B cell (primary cell): ENCODE data around the gene CXCL8. TPM values are rescaled to one million over a fixed set of nuclear protein-coding genes. Genes with fewer than 3 reads are reported as not detected.

ENCODE experiments used
- ATAC-seq: fragments of 200-7000 bp; cut with Tn5 transposase; one replicate; pipeline ENCODE4 v1.10.0; 2021; ENCODE audit warnings: low read depth, mild to moderate bottlenecking, moderate number of reproducible peaks, moderate library complexity
- CTCF ChIA-PET: fragments of 350-600 bp; sonication (Branson Sonifier 250); formaldehyde crosslinking; loops from one replicate; lab custom pipeline; 2021; ENCODE audit warnings: antibody characterized with exemption, inconsistent platforms; lab: Charles Lee
- POLR2A ChIA-PET: fragments of 350-600 bp; sonication (Branson Sonifier 250); formaldehyde crosslinking; loops from one replicate; lab custom pipeline; 2021; ENCODE audit warnings: antibody characterized with exemption; lab: Charles Lee
- DNase-seq: peaks from one replicate; pipeline ENCODE4 v3.0.0; 2013
- H2AFZ ChIP-seq: 2 replicates; pipeline ENCODE4 v1.6.1; 2012; ENCODE audit warnings: mild to moderate bottlenecking, low read depth, low read length; ENCODE audit not compliant: insufficient read depth, poor library complexity, severe bottlenecking
- H3K27ac ChIP-seq, 2 donors: 1 replicate in 1 of 2; 2 replicates in 1 of 2; pipeline ENCODE4 v1.5.1; 2012 to 2013; ENCODE audit warnings: low read length in 2 of 2, mild to moderate bottlenecking in 2 of 2, moderate library complexity in 1 of 2
- H3K27me3 ChIP-seq, 4 experiments: fragments of 200-600 bp in 1 of 4; sonication (generic) in 1 of 4; replicated peaks in 1 of 4; 1 replicate in 2 of 4; 2 replicates in 2 of 4; pipeline versions ENCODE4 v1.6.1 to v1.7.0; 2013 to 2016; ENCODE audit warnings: low read length in 3 of 4, mild to moderate bottlenecking in 2 of 4, mixed read lengths in 1 of 4, moderate library complexity in 1 of 4; ENCODE audit not compliant: insufficient read depth in 4 of 4, control insufficient read depth in 3 of 4; ENCODE audit errors: control extremely low read depth in 1 of 4
- H3K36me3 ChIP-seq, 2 experiments: replicated peaks in 1 of 2; 1 replicate in 1 of 2; 2 replicates in 1 of 2; pipeline versions ENCODE4 v1.6.1 to v1.7.1; 2013; ENCODE audit warnings: low read length in 1 of 2; ENCODE audit not compliant: insufficient read depth in 2 of 2, control insufficient read depth in 1 of 2; ENCODE audit errors: control extremely low read depth in 1 of 2, extremely low read depth in 1 of 2
- H3K4me1 ChIP-seq, 2 donors: fragments of 200-600 bp in 1 of 2; sonication (generic) in 1 of 2; 1 replicate in 1 of 2; 2 replicates in 1 of 2; pipeline versions ENCODE4 v1.5.1 to v1.6.1; 2013 to 2017; ENCODE audit warnings: low read length in 2 of 2; ENCODE audit not compliant: control insufficient read depth in 2 of 2, insufficient read depth in 2 of 2
- H3K4me2 ChIP-seq: replicated peaks from 2 replicates; pipeline ENCODE3; 2012; ENCODE audit warnings: mild to moderate bottlenecking, low read depth, low read length; ENCODE audit not compliant: poor library complexity, severe bottlenecking
- H3K4me3 ChIP-seq, 5 experiments: fragments of 200-600 bp in 1 of 5; sonication (generic) in 1 of 5; 1 replicate in 3 of 5; 2 replicates in 2 of 5; pipeline versions ENCODE4 v1.5.1 to v1.7.0; 2011 to 2016; ENCODE audit warnings: low read length in 4 of 5, mild to moderate bottlenecking in 4 of 5, low read depth in 2 of 5, control low read depth in 1 of 5, moderate library complexity in 1 of 5; ENCODE audit not compliant: insufficient read depth in 1 of 5; ENCODE audit errors: control extremely low read depth in 1 of 5, extremely low read depth in 1 of 5
- H3K79me2 ChIP-seq: fragments of 200-600 bp; sonication (generic); one replicate; pipeline ENCODE4 v1.6.0; 2016; ENCODE audit warnings: low read length; ENCODE audit not compliant: control insufficient read depth, insufficient read depth
- H3K9ac ChIP-seq: fragments of 200-600 bp; sonication (generic); 2 replicates; pipeline ENCODE4 v1.6.1; 2017; ENCODE audit warnings: mild to moderate bottlenecking, low read length, moderate library complexity
- H3K9me3 ChIP-seq, 3 donors: one replicate each; pipeline versions ENCODE4 v1.6.1 to v1.7.1; 2013; ENCODE audit warnings: low read length in 2 of 3; ENCODE audit not compliant: control insufficient read depth in 2 of 3, insufficient read depth in 1 of 3; ENCODE audit errors: control extremely low read depth in 1 of 3
- H4K20me1 ChIP-seq: 2 replicates; pipeline ENCODE4 v1.6.0; 2012; ENCODE audit warnings: mild to moderate bottlenecking, low read length; ENCODE audit not compliant: insufficient read depth, control insufficient read depth, poor library complexity, severe bottlenecking
- H3K27ac Mint-ChIP-seq: one replicate; pipeline ENCODE4 v1.8.0; 2021; ENCODE audit warnings: mixed read lengths
- H3K27me3 Mint-ChIP-seq: one replicate; pipeline ENCODE4 v1.8.0; 2021; ENCODE audit warnings: mixed read lengths
- H3K4me1 Mint-ChIP-seq: one replicate; pipeline ENCODE4 v1.8.0; 2021; ENCODE audit warnings: mixed read lengths
- H3K4me3 Mint-ChIP-seq: one replicate; pipeline ENCODE4 v1.8.0; 2021; ENCODE audit warnings: mixed read lengths
- H3K9me3 Mint-ChIP-seq: one replicate; pipeline ENCODE4 v1.8.0; 2022; ENCODE audit warnings: mixed read lengths; ENCODE audit not compliant: insufficient read depth
- CTCF ChIP-seq: fragments of 200-600 bp; IDR thresholded peaks from one replicate; pipeline ENCODE4 v1.8.0; 2022; ENCODE audit warnings: antibody characterized with exemption, mild to moderate bottlenecking
- EZH2 ChIP-seq: IDR thresholded peaks from 2 replicates; pipeline ENCODE4 v1.6.1; 2012; ENCODE audit warnings: borderline replicate concordance, low read depth, mild to moderate bottlenecking, moderate library complexity, low read length; ENCODE audit not compliant: insufficient read depth, poor library complexity, severe bottlenecking
- WGBS: methylation state at CpG from one replicate; pipeline ENCODE4 v1.1.5; 2013; ENCODE audit warnings: missing lambda C conversion rate; ENCODE audit not compliant: insufficient coverage; 5-methylcytosine and 5-hydroxymethylcytosine counted together
- intact Hi-C: fragments of 100-400 bp; cut with micrococcal nuclease; formaldehyde crosslinking; loops from one replicate; pipeline ENCODE4 v1.10.0; 2022
- polyA plus RNA-seq: library from polyadenylated mRNA; depleted of rRNA; stranded (reverse); fragments of >200 nt; gene quantifications from 2 replicates; pipeline ENCODE4 v1.2.3, GENCODE V29; 2012
- total RNA-seq, 2 donors: library from RNA; stranded (reverse); fragments of 120-200 nt in 1 of 2; gene quantifications; 1 replicate in 1 of 2; 2 replicates in 1 of 2; pipeline versions ENCODE4 v1.2.3 to v1.2.4, GENCODE V29; 2013 to 2022

Gene CXCL8
- total and polyA plus RNA-seq, 2 donors (not counting 1 experiment from before 2014, with no cell fraction given), result 0.32 to 7.5 TPM

- no peak for DNase-seq
- Mint-ChIP-seq H3K4me3 (no peak overlapping the region), H3K27me3 (peaks cover 7% of the 10 kb centered on the region), H3K27ac (no peak overlapping the region), H3K9me3 (no peaks in the 10 kb centered on the region), H3K4me1 (no peaks in the 10 kb centered on the region)
- H3K36me3 ChIP-seq, result no peaks in the 10 kb centered on the region
- H3K9me3 ChIP-seq, result peaks cover 0 to 1% (median 0%) of the 10 kb centered on the region in 3 donors
- no peak overlapping the region for H3K4me3 ChIP-seq
- no peak for TF ChIP-seq EZH2
- no peak for TF ChIP-seq CTCF
- no peaks in the 10 kb centered on the region for H3K27me3 ChIP-seq
- intact Hi-C loops, result no loop called here
- H3K79me2 ChIP-seq, result no peaks in the 10 kb centered on the region
- no CpG with 5 or more reads among the region's 1 CpG for WGBS
- ATAC-seq, result no peak
- ChIA-PET POLR2A (no interaction called here), CTCF (no interaction called here)
- H3K4me1 ChIP-seq, result no peaks in the 10 kb centered on the region
- H3K9ac ChIP-seq, result no peak overlapping the region
- no peaks in the 10 kb centered on the region for H4K20me1 ChIP-seq
- H3K27ac ChIP-seq, result no peak overlapping the region
- H2AFZ ChIP-seq, result no peak overlapping the region
- no peak overlapping the region for H3K4me2 ChIP-seq
These were observed 18.5 kb upstream of the CXCL8 start for GRCh38 chr4:73721909-73722308.

- Histone ChIP-seq H2AFZ (no peak overlapping the region), H3K79me2 (no peaks in the 10 kb centered on the region), H3K4me3 (no peak overlapping the region), H3K27ac (no peak overlapping the region), H3K9ac (no peak overlapping the region), H3K36me3 (no peaks in the 10 kb centered on the region), H3K27me3 (no peaks in the 10 kb centered on the region), H3K4me1 (no peaks in the 10 kb centered on the region), H3K9me3 (peaks cover 0 to 4% (median 1%) of the 10 kb centered on the region in 3 donors), H4K20me1 (no peaks in the 10 kb centered on the region), H3K4me2 (no peak overlapping the region)
- no CpG with 5 or more reads among the region's 4 CpGs for WGBS
- H3K4me1 Mint-ChIP-seq, result no peaks in the 10 kb centered on the region
- H3K27ac Mint-ChIP-seq, result no peak overlapping the region
- TF ChIP-seq CTCF, result no peak
- TF ChIP-seq EZH2, result no peak
- no peak overlapping the region for H3K4me3 Mint-ChIP-seq
- POLR2A ChIA-PET, result no interaction called here
- H3K9me3 Mint-ChIP-seq, result no peaks in the 10 kb centered on the region
- peaks cover 9% of the 10 kb centered on the region for H3K27me3 Mint-ChIP-seq
- intact Hi-C loops, result no loop called here
- DNase-seq, result no peak
- ATAC-seq, result no peak
- CTCF ChIA-PET, result no interaction called here
These were observed 17.3 kb upstream of the CXCL8 start for GRCh38 chr4:73723023-73723422.
